DND-41 (cell line): Measurements from ENCODE around the gene FAM9C.

ENCODE experiments used
- ATAC-seq: fragments of 200-7000 bp; cut with Tn5 transposase; 3 replicates; pipeline ENCODE4 v1.9.1; 2021; ENCODE audit warnings: low read depth; ENCODE audit not compliant: insufficient read depth
- DNase-seq: peaks from one replicate; pipeline ENCODE4 v3.0.0-alpha.2; 2020
- H2AFZ ChIP-seq: 2 replicates; pipeline ENCODE4 v1.6.0; 2012; ENCODE audit warnings: low read depth, low read length
- H3K27ac ChIP-seq: 2 replicates; pipeline ENCODE4 v1.5.1; 2012; ENCODE audit warnings: low read length, inconsistent platforms
- H3K27me3 ChIP-seq: fragments of 200-600 bp; sonication (generic); 2 replicates; pipeline ENCODE4 v1.6.0; 2012; ENCODE audit warnings: low read length, mild to moderate bottlenecking, inconsistent platforms; ENCODE audit not compliant: insufficient read depth, poor library complexity
- H3K36me3 ChIP-seq: 2 replicates; pipeline ENCODE4 v1.5.1; 2012; ENCODE audit warnings: low read length, inconsistent platforms; ENCODE audit not compliant: insufficient read depth
- H3K4me1 ChIP-seq: 2 replicates; pipeline ENCODE4 v1.5.1; 2012; ENCODE audit warnings: mild to moderate bottlenecking, low read length; ENCODE audit not compliant: insufficient read depth
- H3K4me2 ChIP-seq: 2 replicates; pipeline ENCODE4 v1.6.0; 2012; ENCODE audit warnings: mild to moderate bottlenecking, moderate library complexity, low read length, inconsistent platforms; ENCODE audit not compliant: insufficient read depth
- H3K4me3 ChIP-seq, 2 experiments: fragments of 200-600 bp in 1 of 2; shearing (Covaris generic) in 1 of 2; 2 replicates each; pipeline ENCODE4 v1.5.1; 2012 to 2016; ENCODE audit warnings: inconsistent platforms in 2 of 2, low read length in 2 of 2, mild to moderate bottlenecking in 2 of 2, low read depth in 1 of 2, moderate library complexity in 1 of 2
- H3K79me2 ChIP-seq: 2 replicates; pipeline ENCODE4 v1.6.0; 2012; ENCODE audit warnings: low read length, inconsistent platforms; ENCODE audit not compliant: insufficient read depth
- H3K9ac ChIP-seq: 2 replicates; pipeline ENCODE4 v1.6.0; 2012; ENCODE audit warnings: low read depth, mild to moderate bottlenecking, inconsistent platforms, low read length, moderate library complexity
- H3K9me3 ChIP-seq: 2 replicates; pipeline ENCODE4 v1.5.1; 2012; ENCODE audit warnings: low read length, moderate library complexity, mild to moderate bottlenecking, inconsistent platforms; ENCODE audit not compliant: insufficient read depth, severe bottlenecking
- H4K20me1 ChIP-seq: 2 replicates; pipeline ENCODE4 v1.6.0; 2012; ENCODE audit warnings: low read length; ENCODE audit not compliant: insufficient read depth
- CTCF ChIP-seq: IDR thresholded peaks from 2 replicates; pipeline ENCODE4 v1.5.1; 2012; ENCODE audit warnings: borderline replicate concordance, low read length, moderate library complexity, mild to moderate bottlenecking; ENCODE audit not compliant: poor library complexity, severe bottlenecking; ENCODE audit errors: extremely low read depth
- EZH2 ChIP-seq: IDR thresholded peaks from 3 replicates; pipeline ENCODE4 v1.6.1; 2012; ENCODE audit warnings: borderline replicate concordance, low read depth, mild to moderate bottlenecking, moderate library complexity, low read length, inconsistent platforms; ENCODE audit not compliant: severe bottlenecking

FAM9C gene

GRCh38 chrX:13015536-13016236 lies 28.7 kb downstream of the FAM9C start:
- Histone ChIP-seq H3K9me3 (no peaks in the 10 kb centered on the region), H3K4me1 (peaks cover 20% of the 10 kb centered on the region), H3K9ac (no peak overlapping the region), H3K4me3 (no peak overlapping the region), H2AFZ (no peak overlapping the region), H3K79me2 (no peaks in the 10 kb centered on the region), H3K4me2 (no peak overlapping the region), H3K36me3 (no peaks in the 10 kb centered on the region), H3K27me3 (no peaks in the 10 kb centered on the region), H4K20me1 (no peaks in the 10 kb centered on the region), H3K27ac (no peak overlapping the region)
- DNase-seq, result no peak
- TF ChIP-seq EZH2 (no peak), CTCF (no peak)
- no peak for ATAC-seq

GRCh38 chrX:13014111-13015096 lies 30.0 kb downstream of the FAM9C start:
- Histone ChIP-seq H3K27ac (no peak overlapping the region; the same call in 1 of the 2 replicates), H3K9me3 (no peaks in the 10 kb centered on the region), H3K27me3 (no peaks in the 10 kb centered on the region), H3K4me1 (peaks cover 20% of the 10 kb centered on the region), H4K20me1 (no peaks in the 10 kb centered on the region), H3K4me2 (no peak overlapping the region), H3K4me3 (no peak overlapping the region), H3K79me2 (no peaks in the 10 kb centered on the region), H3K9ac (no peak overlapping the region), H3K36me3 (no peaks in the 10 kb centered on the region), H2AFZ (peak overlapping the region; percentile 72; the same call in 1 of the 2 replicates)
- DNase-seq, result no peak
- ATAC-seq, result 0 out of 3 replicates have a peak, but pooled peaks have one; percentile 22
- TF ChIP-seq EZH2 (no peak), CTCF (no peak)

DNA sequence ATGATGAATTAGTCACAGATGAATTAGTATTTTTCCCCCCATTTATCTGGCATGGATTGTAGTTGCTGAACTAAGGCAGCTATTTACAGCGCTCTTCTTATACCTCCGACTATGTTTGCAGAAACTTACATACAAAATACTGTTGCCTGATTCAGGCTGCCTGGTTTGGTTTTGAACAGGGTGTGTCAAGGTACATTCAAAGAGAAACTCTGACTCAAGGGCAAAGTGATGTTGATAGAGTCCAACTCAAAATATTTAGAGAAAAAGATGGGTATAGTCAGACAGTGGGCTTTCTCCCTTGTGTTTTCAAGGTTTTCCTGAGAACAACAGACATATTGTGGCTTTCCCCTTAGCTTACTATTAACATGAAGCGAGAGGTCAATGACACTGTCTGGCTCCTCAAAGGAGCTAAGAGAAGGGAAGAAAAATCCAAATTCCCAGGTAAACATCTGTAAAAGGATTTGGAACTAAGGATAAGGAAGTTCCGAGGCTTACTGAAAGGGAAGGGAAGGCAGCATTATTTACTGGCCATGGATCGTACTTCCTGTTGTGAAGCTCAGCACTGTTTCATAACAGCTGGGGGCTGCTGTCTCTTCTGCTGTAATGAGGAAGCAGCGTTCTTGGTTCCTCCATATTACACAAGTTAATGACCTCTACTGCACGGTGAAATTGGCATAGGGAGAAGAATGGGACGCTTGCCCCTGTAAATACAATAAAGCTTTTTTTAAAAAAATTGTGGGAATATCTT lies 30.9 kb downstream of the FAM9C start:
- Histone ChIP-seq H3K4me3 (no peak overlapping the region), H3K36me3 (no peaks in the 10 kb centered on the region), H3K4me1 (peaks cover 20% of the 10 kb centered on the region), H4K20me1 (no peaks in the 10 kb centered on the region), H3K9me3 (no peaks in the 10 kb centered on the region), H3K27me3 (no peaks in the 10 kb centered on the region), H3K9ac (no peak overlapping the region; the same call in 1 of the 2 replicates), H3K79me2 (no peaks in the 10 kb centered on the region), H3K4me2 (no peak overlapping the region), H2AFZ (peak overlapping the region; percentile 72), H3K27ac (peak overlapping the region; percentile 70)
- DNase-seq (no peak), ATAC-seq (peak; percentile 72; the same call in 2 of the 3 replicates)
- TF ChIP-seq CTCF, result no peak
- TF ChIP-seq EZH2, result no peak
